Prostate gland (tissue), 2 donors: ENCODE measurements around the gene RHAG. TPM values are rescaled to one million over a fixed set of nuclear protein-coding genes. Genes with fewer than 3 reads are reported as not detected.

Source experiments
- DNase-seq: peaks from one replicate; pipeline ENCODE4 v3.0.0-alpha.2; 2019; ENCODE audit warnings: low spot score
- H3K27ac ChIP-seq, 2 donors: fragments of 200-600 bp; sonication (generic); 2 replicates each; pipeline ENCODE4 v1.5.1; 2017 to 2019
- H3K27me3 ChIP-seq: fragments of 200-600 bp; sonication (generic); replicated peaks from 2 replicates; pipeline ENCODE4 v1.5.1; 2019; ENCODE audit not compliant: insufficient read depth
- H3K36me3 ChIP-seq, 2 donors: fragments of 200-600 bp; sonication (generic); 1 replicate in 1 of 2; 2 replicates in 1 of 2; pipeline versions ENCODE4 v1.5.1 to v1.8.1; 2017 to 2019
- H3K4me1 ChIP-seq: fragments of 200-600 bp; sonication (generic); replicated peaks from 2 replicates; pipeline ENCODE4 v1.5.1; 2019
- H3K4me3 ChIP-seq, 2 donors: fragments of 200-600 bp; sonication (generic); 2 replicates each; pipeline ENCODE4 v1.5.1; 2017 to 2019
- H3K9me3 ChIP-seq: fragments of 200-600 bp; sonication (generic); 2 replicates; pipeline ENCODE4 v1.5.1; 2017
- CTCF ChIP-seq, 4 experiments: fragments of 200-600 bp in 2 of 4; fragments of 450-650 bp in 2 of 4; sonication (generic) in 2 of 4; IDR thresholded peaks; 1 replicate in 3 of 4; 2 replicates in 1 of 4; pipeline ENCODE4 v1.5.1; 2016 to 2019; ENCODE audit warnings: antibody characterized with exemption in 4 of 4, mild to moderate bottlenecking in 2 of 4, moderate library complexity in 2 of 4
- POLR2A ChIP-seq: fragments of 450-650 bp; IDR thresholded peaks from one replicate; pipeline ENCODE4 v1.6.1; 2016; ENCODE audit warnings: antibody characterized with exemption, mild to moderate bottlenecking
- POLR2AphosphoS5 ChIP-seq: sonication (generic); formaldehyde crosslinking; IDR thresholded peaks from one replicate; pipeline ENCODE4 v1.6.1; 2017; ENCODE audit warnings: antibody characterized with exemption
- WGBS: methylation state at CpG from one replicate; pipeline ENCODE4 v1.1.5; 2018; 5-methylcytosine and 5-hydroxymethylcytosine counted together
- intact Hi-C: fragments of 100-400 bp; cut with DNase I; formaldehyde crosslinking; loops from one replicate; pipeline ENCODE4 v1.14.2; 2022
- total RNA-seq, 2 donors: library from RNA; depleted of rRNA; stranded (reverse); fragments of >200 nt; gene quantifications; one replicate each; pipeline ENCODE4 v1.1.0, GENCODE V29; 2016

Gene RHAG
- total RNA-seq, 2 donors from 2014 or later = not detected

- Histone ChIP-seq H3K36me3 (no peaks in the 10 kb centered on the region), H3K4me3 (no peak overlapping the region), H3K27me3 (no peaks in the 10 kb centered on the region), H3K9me3 (no peaks in the 10 kb centered on the region), H3K4me1 (no peaks in the 10 kb centered on the region), H3K27ac (no peak overlapping the region)
- 76% methylated on average over 5 of the region's 5 CpGs for WGBS
- no peak for DNase-seq
- TF ChIP-seq CTCF (IDR thresholded peaks at IDR 0.05) (no peak), POLR2A (no peak), POLR2AphosphoS5 (no peak)
- intact Hi-C loops = no loop called here
These were observed 73.4 kb downstream of the RHAG start for GRCh38 chr6:49563006-49563886.

GRCh38 chr6:49558238-49558637 lies 78.4 kb downstream of the RHAG start:
- no peaks in the 10 kb centered on the region for H3K4me1 ChIP-seq
- no peak for DNase-seq
- H3K9me3 ChIP-seq = no peaks in the 10 kb centered on the region
- H3K27ac ChIP-seq = no peak overlapping the region
- intact Hi-C loops = no loop called here
- no peak overlapping the region for H3K4me3 ChIP-seq
- TF ChIP-seq POLR2AphosphoS5 (no peak), CTCF (IDR thresholded peaks at IDR 0.05) (no peak), POLR2A (no peak)
- no peaks in the 10 kb centered on the region for H3K36me3 ChIP-seq
- no peaks in the 10 kb centered on the region for H3K27me3 ChIP-seq

GRCh38 chr6:49557177-49557576 lies 79.5 kb downstream of the RHAG start:
- Histone ChIP-seq H3K36me3 (no peaks in the 10 kb centered on the region), H3K27me3 (no peaks in the 10 kb centered on the region), H3K4me1 (no peaks in the 10 kb centered on the region), H3K9me3 (no peaks in the 10 kb centered on the region), H3K27ac (no peak overlapping the region), H3K4me3 (no peak overlapping the region)
- DNase-seq = no peak
- intact Hi-C loops = no loop called here
- WGBS = 91% methylated on average over 3 of the region's 3 CpGs
- TF ChIP-seq POLR2AphosphoS5 = no peak
- no peak for TF ChIP-seq CTCF (IDR thresholded peaks at IDR 0.05)
- no peak for TF ChIP-seq POLR2A

DNA sequence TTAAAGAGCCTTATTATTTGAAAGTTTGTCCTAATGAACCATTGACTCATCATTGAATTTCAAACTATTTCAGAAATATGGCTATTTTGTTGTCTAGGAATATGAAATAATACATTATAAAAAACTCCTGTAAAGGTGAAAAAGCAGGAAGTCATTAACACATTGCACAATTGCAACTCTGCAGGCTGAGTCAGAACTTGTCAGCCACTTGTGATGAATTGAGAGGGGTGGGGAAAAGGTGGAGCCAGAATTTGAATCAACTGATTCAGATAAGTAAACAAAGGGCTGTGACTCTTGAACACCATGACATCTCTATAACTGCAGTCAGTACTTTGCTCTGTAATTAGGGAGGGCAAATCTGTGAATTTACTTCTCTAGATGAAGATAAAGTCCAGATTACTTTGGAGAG lies 80.2 kb downstream of the RHAG start:
- no peak overlapping the region for H3K4me3 ChIP-seq
- no peak for DNase-seq
- intact Hi-C loops = no loop called here
- H3K9me3 ChIP-seq = no peaks in the 10 kb centered on the region
- TF ChIP-seq CTCF (IDR thresholded peaks at IDR 0.05) (no peak), POLR2AphosphoS5 (peak; percentile 9), POLR2A (no peak)
- peaks cover 4% of the 10 kb centered on the region for H3K4me1 ChIP-seq
- no peaks in the 10 kb centered on the region for H3K36me3 ChIP-seq
- H3K27me3 ChIP-seq = no peaks in the 10 kb centered on the region
- H3K27ac ChIP-seq = no peak overlapping the region

- no peak overlapping the region for H3K4me3 ChIP-seq
- no peaks in the 10 kb centered on the region for H3K36me3 ChIP-seq
- H3K27me3 ChIP-seq = no peaks in the 10 kb centered on the region
- 73% methylated on average over 4 of the region's 4 CpGs for WGBS
- no peak for DNase-seq
- intact Hi-C loops = no loop called here
- no peak for TF ChIP-seq POLR2A
- no peak for TF ChIP-seq CTCF (IDR thresholded peaks at IDR 0.05)
- no peak for TF ChIP-seq POLR2AphosphoS5
- peaks cover 6% of the 10 kb centered on the region for H3K4me1 ChIP-seq
- H3K27ac ChIP-seq = no peak overlapping the region
- H3K9me3 ChIP-seq = no peaks in the 10 kb centered on the region
These were observed 80.7 kb downstream of the RHAG start for GRCh38 chr6:49555951-49556350.
